ENCODE measurements around the gene TXNL4A.

TXNL4A gene

DNA sequence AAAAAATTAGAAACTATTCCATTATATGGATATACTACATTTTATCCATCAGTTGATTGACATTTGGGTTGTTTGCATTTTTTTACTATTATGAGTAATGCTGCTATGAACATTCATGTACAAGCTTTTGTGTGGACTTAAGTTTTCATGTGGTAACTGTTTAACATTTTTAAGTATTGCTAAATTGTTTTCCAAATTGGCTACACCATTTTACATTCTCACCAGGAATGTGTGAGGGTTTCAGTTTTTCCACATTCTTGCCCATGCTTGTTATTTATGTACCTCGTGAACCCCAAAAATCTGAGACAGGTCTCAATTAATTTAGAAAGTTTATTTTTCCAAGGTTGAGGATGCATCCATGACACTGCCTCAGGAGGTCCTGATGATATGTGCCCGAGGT lies 3.1 kb upstream of the TXNL4A start:
- DNase-seq: no peak

DNA sequence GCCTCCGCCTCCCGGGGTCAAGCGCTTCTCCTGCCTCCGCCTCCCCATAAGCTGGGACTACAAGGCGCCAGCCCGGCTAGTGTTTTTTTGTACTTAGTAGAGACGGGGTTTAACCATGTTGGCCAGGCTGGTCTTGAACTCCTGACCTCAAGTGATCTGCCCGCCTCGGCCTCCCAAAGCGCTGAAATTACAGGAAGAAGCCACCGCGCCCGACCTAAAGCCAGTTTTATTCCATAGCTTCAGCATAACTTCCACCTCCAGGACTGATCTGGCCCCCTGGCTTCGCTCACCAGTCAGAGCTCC lies 783 bp upstream of the TXNL4A start:
- no peak for DNase-seq

DNA sequence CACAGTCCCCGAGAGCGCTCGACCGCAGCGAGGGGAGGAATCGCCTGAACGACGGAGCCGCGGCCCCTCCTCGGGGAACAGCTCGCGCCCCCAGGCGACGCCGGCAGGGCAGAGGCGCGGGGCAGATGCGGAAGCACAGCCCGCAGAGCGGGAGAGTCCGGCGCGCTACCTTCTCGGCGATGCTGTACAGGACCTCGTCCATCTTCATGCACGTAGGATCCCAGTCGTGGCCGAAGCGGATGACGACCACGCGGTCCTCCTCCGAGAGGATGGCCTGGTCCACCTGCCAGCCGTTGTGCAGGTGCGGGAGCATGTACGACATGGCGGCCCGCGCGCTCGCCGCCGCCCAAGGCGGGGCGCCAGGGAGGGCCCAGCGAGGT lies 302 bp downstream of the TXNL4A start:
- DNase-seq: peak; percentile 58

GRCh38 chr18:79987566-79987965 lies 797 bp downstream of the TXNL4A start:
- DNase-seq: peak; percentile 29

- peak; percentile 11 for DNase-seq
Measured at GRCh38 chr18:79986726-79987125, 1.6 kb downstream of the TXNL4A start.

DNA sequence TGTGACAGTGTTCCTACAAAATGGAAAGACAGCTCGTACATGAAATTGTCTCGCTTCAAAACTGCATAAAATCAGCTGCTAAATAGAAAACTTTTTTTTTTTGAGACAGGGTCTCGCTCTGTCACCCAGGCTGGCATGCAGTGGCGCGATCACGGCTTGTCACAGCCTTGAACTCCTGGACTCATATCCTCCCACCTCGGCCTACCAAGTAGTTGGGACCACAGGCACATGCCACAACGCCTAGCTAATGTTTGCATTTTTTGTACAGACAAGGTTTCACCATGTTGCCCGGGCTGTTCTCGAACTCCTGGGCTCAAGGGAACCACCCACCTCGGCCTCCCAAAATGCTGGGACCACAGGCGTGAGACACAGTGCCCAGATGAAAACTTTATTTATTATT lies 3.2 kb downstream of the TXNL4A start:
- no peak for DNase-seq

GRCh38 chr18:79983793-79984192 lies 4.6 kb downstream of the TXNL4A start:
- no peak for DNase-seq

DNA sequence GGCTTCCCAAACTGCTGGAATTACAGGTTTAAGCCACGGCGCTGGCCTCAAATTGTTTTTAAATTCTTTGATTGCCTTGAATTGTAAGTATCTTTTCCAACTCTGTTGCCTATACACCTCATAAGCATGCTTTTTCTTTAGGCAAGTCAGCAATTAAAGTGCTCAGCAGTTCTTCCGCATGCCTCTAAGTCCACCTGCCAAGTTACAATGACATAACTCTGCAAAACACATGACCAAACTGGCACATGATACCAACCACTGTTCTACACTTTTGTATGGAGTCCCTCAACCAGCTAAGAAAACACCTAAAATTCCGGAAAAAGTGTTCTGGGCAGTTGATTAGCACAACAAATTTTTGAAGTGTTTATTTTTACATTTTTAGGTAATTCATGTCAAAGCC lies 5.1 kb downstream of the TXNL4A start:
- DNase-seq: no peak

DNA sequence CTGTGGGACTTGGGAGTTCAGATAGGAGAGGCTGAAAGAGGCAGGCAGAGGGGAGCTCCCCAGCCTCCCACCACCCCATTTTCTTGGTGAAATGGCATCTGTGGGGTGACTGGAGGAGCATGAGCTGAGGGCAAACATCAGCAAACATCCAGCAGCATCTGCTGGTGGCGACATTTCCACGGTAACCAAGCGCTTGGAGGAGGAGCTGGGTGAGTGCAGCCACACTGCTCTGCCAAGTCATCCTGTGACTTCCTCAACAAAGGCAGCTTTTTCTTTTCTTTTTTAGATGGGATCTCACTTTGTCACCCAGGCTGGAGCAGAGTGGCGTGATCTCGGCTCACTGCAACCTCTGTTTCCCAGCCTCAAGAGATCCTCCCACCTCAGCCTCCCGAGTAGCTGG lies 5.6 kb downstream of the TXNL4A start:
- no peak for DNase-seq

DNA sequence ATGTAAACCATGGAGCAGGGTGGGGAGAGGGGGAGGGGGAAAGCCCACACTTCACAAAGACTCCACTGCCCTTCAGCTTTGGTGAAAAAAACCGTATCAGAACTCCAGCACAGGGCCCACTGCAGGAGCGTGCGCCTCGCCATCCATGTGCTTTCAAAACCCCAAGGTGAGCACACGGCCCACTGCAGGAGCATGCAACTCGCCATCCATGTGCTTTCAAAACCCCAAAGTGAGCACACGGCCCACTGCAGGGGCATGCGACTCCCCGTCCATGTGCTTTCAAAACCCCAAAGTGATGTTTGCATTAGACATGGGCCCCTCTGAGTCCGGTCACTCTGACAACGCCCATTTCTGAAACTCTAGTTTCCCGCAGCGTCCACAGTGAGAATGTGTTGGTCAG lies 7.8 kb downstream of the TXNL4A start:
- DNase-seq: no peak

DNA sequence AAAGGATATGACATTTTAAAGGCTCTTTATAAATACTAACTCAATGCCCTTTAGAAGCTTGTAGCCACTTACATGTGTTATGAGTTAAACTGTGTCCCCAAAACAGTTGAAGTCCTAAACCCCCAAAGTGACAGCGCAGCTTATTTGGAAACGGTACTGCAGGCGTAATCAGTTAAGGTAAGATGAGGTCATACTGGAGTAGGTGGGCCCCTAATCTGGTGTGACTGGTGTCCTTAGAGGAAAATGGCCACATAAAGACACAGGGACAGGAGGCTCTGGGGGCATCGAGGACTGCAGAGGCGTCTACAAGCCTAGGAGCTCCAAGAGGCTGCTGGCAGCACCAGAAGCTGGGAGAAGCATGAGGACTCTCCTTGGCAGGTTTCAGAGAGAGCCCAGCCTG lies 8.5 kb downstream of the TXNL4A start:
- DNase-seq: no peak

DNA sequence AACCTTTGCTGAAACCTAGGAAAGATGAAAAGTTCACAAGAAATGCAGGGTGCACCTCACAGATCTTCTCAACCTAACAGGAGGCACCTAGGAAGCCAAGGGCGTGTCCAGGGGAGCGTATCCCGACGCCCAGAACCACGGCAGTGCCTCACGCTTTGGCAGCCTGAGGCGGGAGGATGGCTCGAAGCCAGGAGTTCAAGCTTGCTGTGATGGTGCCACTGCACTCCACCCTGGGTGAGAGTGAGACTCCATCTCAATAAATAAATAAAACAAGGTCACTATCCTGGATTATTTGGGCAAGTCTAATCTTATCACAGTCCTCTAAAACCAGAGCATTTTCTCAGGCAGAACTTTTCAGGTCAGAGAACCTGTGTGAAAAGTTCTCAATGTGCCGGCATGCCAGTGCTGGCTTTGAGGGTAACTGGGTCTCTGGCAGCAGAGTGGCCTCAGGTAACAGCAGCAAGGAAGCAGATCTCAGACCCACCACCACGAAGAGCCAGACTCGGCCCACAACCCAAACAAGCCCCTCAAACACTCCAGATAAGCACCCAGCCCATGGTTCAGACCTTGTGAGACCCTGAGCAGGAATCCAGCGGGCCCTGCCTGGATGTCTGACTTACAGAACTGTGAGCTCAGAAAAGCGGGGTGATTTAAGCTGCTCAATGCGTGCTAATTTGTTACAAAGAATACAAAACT lies 12.2 kb downstream of the TXNL4A start:
- DNase-seq: no peak

DNA sequence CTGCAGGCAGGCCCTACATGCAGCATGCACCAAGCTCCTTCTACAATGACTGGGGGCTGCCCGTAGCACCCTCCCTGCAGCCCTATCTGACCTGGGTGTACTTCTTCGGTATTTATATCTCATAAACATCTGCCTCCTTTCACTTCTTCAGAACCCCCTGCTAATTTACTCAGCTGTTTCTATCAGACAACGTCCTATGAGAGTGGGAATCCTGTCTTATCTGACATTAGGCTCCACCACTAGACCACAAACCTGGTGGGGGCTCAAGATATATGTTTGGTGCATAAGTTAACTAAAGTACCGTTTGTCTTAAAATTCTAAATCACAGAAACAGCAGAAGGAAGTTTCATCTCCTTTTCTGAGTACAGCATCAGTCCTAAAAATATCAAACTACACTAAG lies 13.3 kb downstream of the TXNL4A start:
- DNase-seq: no peak

DNA sequence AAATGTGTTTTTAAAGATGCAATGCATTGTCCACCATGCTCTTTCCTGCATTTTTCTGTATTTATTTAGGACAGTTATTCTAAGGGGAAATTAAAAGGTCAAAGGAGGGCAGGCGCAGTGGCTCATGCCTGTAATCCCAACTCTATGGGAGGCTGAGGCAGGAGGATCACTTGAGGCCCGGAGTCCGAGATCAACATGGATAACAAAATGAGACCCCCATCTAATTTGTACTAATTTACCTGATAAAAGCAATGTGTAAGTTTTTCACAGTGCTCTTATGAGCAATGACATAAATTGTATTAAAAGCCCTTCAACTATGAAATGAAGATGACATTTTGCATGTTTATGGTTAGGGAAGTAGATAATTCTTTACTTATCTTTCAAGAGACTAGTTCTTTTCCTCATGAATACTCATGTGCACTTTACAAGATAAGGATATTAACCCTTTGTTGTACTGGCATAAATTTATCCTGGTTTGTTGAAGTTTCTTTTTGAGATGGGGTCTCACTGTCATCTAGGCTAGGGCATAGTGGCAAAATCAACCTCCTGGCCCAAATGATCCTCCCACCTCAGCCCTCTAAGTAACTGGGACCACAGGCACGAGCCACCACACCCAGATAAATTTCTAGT lies 14.2 kb downstream of the TXNL4A start:
- DNase-seq: no peak

DNA sequence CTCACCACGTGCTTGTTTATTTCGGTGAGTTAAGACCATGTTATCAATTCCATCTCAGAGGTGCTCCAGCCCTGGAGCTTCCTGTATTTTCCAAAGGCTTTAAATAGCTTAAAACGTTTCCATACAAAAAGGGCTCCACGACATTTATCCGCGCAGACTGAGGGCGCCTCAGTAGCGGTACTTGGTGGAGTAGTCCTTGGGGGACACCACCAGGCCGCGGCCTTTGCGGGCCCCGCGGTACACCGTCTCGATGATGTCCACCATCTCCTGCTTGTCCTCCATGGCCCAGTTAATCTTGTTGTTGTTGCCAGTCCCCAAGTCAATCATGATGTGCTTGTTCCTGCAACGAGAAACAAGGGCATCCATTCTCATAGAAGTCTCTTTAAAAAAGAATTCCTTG lies 14.8 kb downstream of the TXNL4A start:
- no peak for DNase-seq

DNA sequence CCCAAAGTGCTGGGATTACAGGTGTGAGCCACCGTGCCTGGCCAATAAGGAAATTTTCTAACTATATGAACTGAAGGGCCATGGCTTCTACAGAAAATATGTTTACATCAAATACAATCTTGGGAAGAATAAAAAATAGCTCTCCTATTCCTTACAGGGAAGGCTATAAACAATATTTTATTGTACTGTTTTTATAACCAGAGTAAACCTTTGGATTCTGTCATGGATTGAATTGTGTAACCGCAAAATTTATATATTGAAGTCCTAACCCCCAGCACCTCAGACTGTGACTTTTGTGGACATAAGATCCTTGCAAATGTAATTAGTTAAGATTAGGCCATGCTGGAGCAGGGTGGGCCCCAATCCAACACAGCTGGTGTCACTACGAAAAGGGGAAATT lies 15.6 kb downstream of the TXNL4A start:
- DNase-seq: no peak

- DNase-seq: no peak
Measured at GRCh38 chr18:79971986-79972385, 16.4 kb downstream of the TXNL4A start.

- no peak for DNase-seq
Measured at GRCh38 chr18:79971211-79971952, 17.0 kb downstream of the TXNL4A start.

DNA sequence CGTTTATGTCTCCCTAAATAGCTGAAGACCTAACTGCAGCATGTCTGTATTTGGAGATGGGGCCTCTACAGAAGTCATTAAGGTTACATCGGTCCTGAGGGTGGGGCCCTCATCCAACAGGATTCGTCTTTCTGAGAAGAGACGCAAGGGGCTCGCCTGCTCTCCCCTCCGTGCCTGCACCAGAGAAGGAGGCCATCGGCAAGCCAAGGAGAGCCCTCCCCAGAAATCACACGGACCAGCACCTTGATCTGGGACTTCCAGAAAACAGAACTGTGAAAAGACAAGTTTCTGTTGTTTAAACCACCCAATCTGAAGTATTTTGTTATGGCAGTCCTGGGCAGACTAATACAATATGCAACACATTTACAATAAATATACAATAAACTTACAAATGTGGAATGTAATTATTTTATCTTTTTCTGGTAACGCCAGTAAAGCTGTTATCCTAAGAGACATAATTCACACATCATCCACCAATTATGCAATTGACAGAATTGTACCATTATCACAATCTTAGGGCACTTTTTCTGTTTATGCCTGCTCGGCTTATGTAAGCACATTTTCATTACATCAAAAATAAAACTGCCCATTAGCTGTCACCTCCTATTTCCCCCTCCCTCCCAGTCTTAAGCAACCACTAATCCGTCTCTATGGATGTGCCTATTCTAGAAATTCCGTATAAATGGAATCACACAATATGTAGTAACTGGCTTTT lies 17.8 kb downstream of the TXNL4A start:
- no peak for DNase-seq

GRCh38 chr18:79965119-79965902 lies 23.1 kb downstream of the TXNL4A start:
- peak; percentile 79 for DNase-seq

- DNase-seq: peak; percentile 63
Measured at GRCh38 chr18:79964330-79965118, 23.8 kb downstream of the TXNL4A start, which contains the start of gene HSBP1L1. HSBP1L1 (plus strand) TSS chr18:79964643; CDS start chr18:79964736, 93 bp downstream.

Data from EL (cell line).